ENCODE results near the gene FNIP1. TPM values are rescaled to one million over a fixed set of nuclear protein-coding genes. Genes with fewer than 3 reads are reported as not detected.

Gene FNIP1
- total and polyA plus RNA-seq, 9 of the 15 experiments (the other 6 are each of a cell fraction or from before 2014, with no cell fraction given): 5.0 to 32.8 (median 18.4) TPM

GRCh38 chr5:131783357-131783756 is 13.5 kb downstream of the FNIP1 start (continued):
- peak; percentile 65 for TF ChIP-seq ATF3 (IDR thresholded peaks at IDR 0.05)
- no peak for TF ChIP-seq ATF3 (CRISPR knock-in tag; conservative IDR thresholded peaks at IDR 0.05)
- TF ChIP-seq TRIM24 (IDR thresholded peaks at IDR 0.05): peak; percentile 39 to 60; a peak in 2 of 4 replicates
- no peak for TF ChIP-seq RFX5 (IDR thresholded peaks at IDR 0.05; ENCODE audit: low read depth, low read length)

GRCh38 chr5:131782717-131783116 is 14.1 kb downstream of the FNIP1 start:
- Histone ChIP-seq H3K4me1 (replicated peaks in 1 of 2; ENCODE audit: control insufficient read depth in 2 of 2, insufficient read depth in 2 of 2, low read length in 2 of 2) (peaks cover 7 to 10% of the 10 kb centered on the region in 2 experiments; a peak in 3 of 5 replicates), H3K9ac (ENCODE audit: insufficient read depth in 1 of 2, low read depth in 2 of 2, low read length in 2 of 2) (no peak overlapping the region), H3K9me1 (ENCODE audit: control insufficient read depth, insufficient read depth, low read length) (peaks cover 4% of the 10 kb centered on the region), H3K9me3 (replicated peaks; ENCODE audit: control insufficient read depth, insufficient read depth, low read depth, low read length) (no peaks in the 10 kb centered on the region), H3K27ac (ENCODE audit: extremely low read depth, low read depth, low read length) (no peak overlapping the region), H3K4me2 (ENCODE audit: insufficient read depth, low read length) (no peak overlapping the region), H3K4me3 (no peak overlapping the region), H2AFZ (ENCODE audit: low read depth, low read length) (no peak overlapping the region), H4K20me1 (replicated peaks; ENCODE audit: control insufficient read depth, insufficient read depth, low read length) (peaks cover 24% of the 10 kb centered on the region), H3K27me3 (ENCODE audit: control insufficient read depth in 2 of 2, insufficient read depth in 2 of 2, low read length in 2 of 2) (no peaks in the 10 kb centered on the region), H3K36me3 (ENCODE audit: control insufficient read depth, insufficient read depth, low read length) (peaks cover 19% of the 10 kb centered on the region; the same call in 1 of the 3 replicates), H3K79me2 (ENCODE audit: control insufficient read depth, insufficient read depth, low read length) (peaks cover 90% of the 10 kb centered on the region)
- no TSS peak for BruUV-seq (replicated peaks)
- DNase-seq (ENCODE audit: extremely low read depth in 1 of 4, low spot score in 3 of 4): no peak
- ChIA-PET CTCF (ENCODE audit: low intra/inter-chr PET ratio) (no interaction called here), POLR2A (interaction anchor here (2.8 kb wide), 1 partner anchor 10 kb away, joined by 11 read pairs; no protein-coding TSS in a partner anchor)
- ATAC-seq: no peak
- in situ Hi-C loops (cut with MboI) (no loop called here), intact Hi-C loops (cut with micrococcal nuclease) (no loop called here)
- 94% methylated on average over 11 of the region's 11 CpGs for WGBS (ENCODE audit: insufficient coverage, low coverage, missing lambda C conversion rate)
- FAIRE-seq: no peak
- TF ChIP-seq U2AF2 (optimal IDR thresholded peaks at IDR 0.05; ENCODE audit: low read depth, low read length) (no peak), BCLAF1 (IDR thresholded peaks at IDR 0.05; ENCODE audit: borderline replicate concordance in 1 of 2, control insufficient read depth in 1 of 2, low read depth in 2 of 2, low read length in 1 of 2) (no peak), SMAD1 (IDR thresholded peaks at IDR 0.05; ENCODE audit: low read depth, low read length, partially characterized antibody) (no peak), ELF2 (CRISPR knock-in tag; IDR thresholded peaks at IDR 0.05) (no peak), PRPF4 (IDR thresholded peaks at IDR 0.05; ENCODE audit: insufficient read depth, low read depth, low read length, poor library complexity, severe bottlenecking) (no peak), E2F8 (IDR thresholded peaks at IDR 0.05; ENCODE audit: low read depth, partially characterized antibody) (no peak), ZNF77 (CRISPR knock-in tag; IDR thresholded peaks at IDR 0.05) (no peak), ZNF431 (CRISPR knock-in tag; IDR thresholded peaks at IDR 0.05) (no peak), POLR2AphosphoS5 (IDR thresholded peaks at IDR 0.05; ENCODE audit: control insufficient read depth, insufficient read depth, low read depth, low read length) (no peak)

All from K562 (cell line).